HL-60 (cell line): ENCODE results near the gene TFB2M.

Experiments
- CTCF ChIP-seq: IDR thresholded peaks from one replicate; pipeline ENCODE4 v1.5.1; 2011; ENCODE audit warnings: low read length, control low read depth, inconsistent platforms; ENCODE audit not compliant: insufficient read depth
- SPI1 ChIP-seq: IDR thresholded peaks from 2 replicates; pipeline ENCODE4 v1.6.1; 2012; ENCODE audit warnings: low read depth, mild to moderate bottlenecking, borderline replicate concordance

DNA sequence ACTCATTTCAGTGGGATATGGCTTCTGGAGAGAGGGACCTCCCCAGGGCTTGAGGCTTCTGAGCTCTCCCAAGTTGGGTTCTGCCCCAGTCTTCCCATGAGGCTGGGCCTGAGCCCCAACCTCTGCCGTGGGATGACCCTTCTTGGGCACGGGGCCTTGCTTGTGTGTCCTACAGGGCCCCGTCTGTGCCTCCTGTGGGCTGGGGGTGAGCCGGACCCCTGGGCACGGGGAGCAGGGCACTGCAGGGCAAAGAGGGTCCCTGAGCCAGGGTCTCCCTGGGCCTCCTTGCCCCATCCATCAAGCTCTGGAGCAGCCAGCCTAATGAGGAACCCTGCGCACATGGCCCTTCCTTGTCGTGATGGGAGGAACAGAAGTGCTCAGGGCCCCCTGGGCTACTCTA, 53.8 kb downstream of the TFB2M start:
- TF ChIP-seq SPI1 (no peak), CTCF (no peak)
